Kidney epithelial cell (primary cell): ENCODE measurements around the gene PRKACA. TPM values are rescaled to one million over a fixed set of nuclear protein-coding genes. Genes with fewer than 3 reads are reported as not detected.
A peak's percentile ranks its signal among the peaks of the same experiment; 100 is the strongest.

Experiments
- DNase-seq: peaks from one replicate; pipeline ENCODE4 v3.0.0-alpha.2; 2010; ENCODE audit warnings: low read depth
- H3K27me3 ChIP-seq: 2 replicates; pipeline ENCODE4 v1.6.0; 2011; ENCODE audit warnings: low read length; ENCODE audit not compliant: control insufficient read depth, insufficient read depth
- H3K36me3 ChIP-seq: 2 replicates; pipeline ENCODE4 v1.5.1; 2011; ENCODE audit warnings: low read length; ENCODE audit not compliant: control insufficient read depth, insufficient read depth
- H3K4me3 ChIP-seq: 2 replicates; pipeline ENCODE4 v1.5.1; 2011; ENCODE audit warnings: low read depth, mild to moderate bottlenecking, control low read depth, low read length
- total RNA-seq: library from RNA; depleted of rRNA; stranded (reverse); fragments of >200 nt; gene quantifications from 2 replicates; pipeline ENCODE4 v1.2.3, GENCODE V29; 2015
- TF ChIP-seq, protein P1 (sequence below): IDR thresholded peaks from 2 replicates; pipeline ENCODE4 v1.5.1; 2011; ENCODE audit warnings: mild to moderate bottlenecking, moderate library complexity, low read length, control low read depth, inconsistent platforms; ENCODE audit not compliant: insufficient read depth, poor library complexity, severe bottlenecking

Gene PRKACA
- total RNA-seq, 1 donor from 2014 or later = 44.5 TPM

DNA sequence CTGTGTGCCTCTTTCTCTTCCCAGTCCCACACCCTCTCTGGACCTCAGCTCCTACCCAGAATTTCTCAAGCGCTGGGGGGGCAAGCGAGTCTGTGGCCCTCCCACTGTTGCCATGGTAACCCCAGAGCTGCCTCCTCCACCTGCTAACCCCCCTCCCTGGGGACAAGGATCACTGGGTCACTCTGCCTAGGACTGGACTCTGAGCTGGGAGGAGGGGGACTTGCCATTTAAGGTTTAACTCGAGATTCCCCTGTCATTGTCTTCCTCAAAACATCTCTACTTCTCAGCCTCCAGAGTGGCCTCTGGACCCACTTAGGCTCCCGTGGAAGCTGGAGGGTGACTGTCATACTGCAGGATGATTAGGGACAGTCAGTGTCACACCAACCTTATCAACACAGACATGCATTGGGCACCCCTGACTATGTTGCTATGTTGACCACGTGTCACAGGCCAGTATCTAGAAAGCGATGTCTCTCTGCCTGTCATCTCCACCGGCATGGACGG is 57.9 kb downstream of the PRKACA start:
- TF ChIP-seq, protein P1, sequence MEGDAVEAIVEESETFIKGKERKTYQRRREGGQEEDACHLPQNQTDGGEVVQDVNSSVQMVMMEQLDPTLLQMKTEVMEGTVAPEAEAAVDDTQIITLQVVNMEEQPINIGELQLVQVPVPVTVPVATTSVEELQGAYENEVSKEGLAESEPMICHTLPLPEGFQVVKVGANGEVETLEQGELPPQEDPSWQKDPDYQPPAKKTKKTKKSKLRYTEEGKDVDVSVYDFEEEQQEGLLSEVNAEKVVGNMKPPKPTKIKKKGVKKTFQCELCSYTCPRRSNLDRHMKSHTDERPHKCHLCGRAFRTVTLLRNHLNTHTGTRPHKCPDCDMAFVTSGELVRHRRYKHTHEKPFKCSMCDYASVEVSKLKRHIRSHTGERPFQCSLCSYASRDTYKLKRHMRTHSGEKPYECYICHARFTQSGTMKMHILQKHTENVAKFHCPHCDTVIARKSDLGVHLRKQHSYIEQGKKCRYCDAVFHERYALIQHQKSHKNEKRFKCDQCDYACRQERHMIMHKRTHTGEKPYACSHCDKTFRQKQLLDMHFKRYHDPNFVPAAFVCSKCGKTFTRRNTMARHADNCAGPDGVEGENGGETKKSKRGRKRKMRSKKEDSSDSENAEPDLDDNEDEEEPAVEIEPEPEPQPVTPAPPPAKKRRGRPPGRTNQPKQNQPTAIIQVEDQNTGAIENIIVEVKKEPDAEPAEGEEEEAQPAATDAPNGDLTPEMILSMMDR = no peak
- H3K36me3 ChIP-seq = no peaks in the 10 kb centered on the region
- no peak overlapping the region for H3K4me3 ChIP-seq
- DNase-seq = no peak
- peaks cover 26% of the 10 kb centered on the region for H3K27me3 ChIP-seq

DNA sequence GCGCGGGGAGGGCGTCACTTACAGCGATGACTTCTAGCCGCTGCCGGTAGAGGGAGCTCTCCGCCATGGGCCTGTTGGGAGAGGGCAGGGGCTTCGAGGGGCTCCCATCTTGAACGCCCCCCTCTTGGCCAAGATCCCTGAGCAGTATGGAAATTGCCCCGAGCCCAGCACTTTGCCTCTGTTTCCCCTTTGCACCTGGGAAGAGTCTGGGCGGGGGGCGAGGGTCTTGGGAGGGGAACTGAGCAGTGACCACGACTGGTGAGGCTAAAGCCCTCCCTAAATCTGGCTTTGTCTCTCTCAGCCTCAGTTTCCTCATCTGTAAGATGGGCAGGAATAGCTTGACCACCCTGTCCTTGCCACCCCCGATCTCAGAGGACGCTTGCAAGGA is 58.5 kb downstream of the PRKACA start:
- no peak for DNase-seq
- no peak overlapping the region for H3K4me3 ChIP-seq
- TF ChIP-seq, protein P1 = peak; percentile 88
- peaks cover 26% of the 10 kb centered on the region for H3K27me3 ChIP-seq
- no peaks in the 10 kb centered on the region for H3K36me3 ChIP-seq

DNA sequence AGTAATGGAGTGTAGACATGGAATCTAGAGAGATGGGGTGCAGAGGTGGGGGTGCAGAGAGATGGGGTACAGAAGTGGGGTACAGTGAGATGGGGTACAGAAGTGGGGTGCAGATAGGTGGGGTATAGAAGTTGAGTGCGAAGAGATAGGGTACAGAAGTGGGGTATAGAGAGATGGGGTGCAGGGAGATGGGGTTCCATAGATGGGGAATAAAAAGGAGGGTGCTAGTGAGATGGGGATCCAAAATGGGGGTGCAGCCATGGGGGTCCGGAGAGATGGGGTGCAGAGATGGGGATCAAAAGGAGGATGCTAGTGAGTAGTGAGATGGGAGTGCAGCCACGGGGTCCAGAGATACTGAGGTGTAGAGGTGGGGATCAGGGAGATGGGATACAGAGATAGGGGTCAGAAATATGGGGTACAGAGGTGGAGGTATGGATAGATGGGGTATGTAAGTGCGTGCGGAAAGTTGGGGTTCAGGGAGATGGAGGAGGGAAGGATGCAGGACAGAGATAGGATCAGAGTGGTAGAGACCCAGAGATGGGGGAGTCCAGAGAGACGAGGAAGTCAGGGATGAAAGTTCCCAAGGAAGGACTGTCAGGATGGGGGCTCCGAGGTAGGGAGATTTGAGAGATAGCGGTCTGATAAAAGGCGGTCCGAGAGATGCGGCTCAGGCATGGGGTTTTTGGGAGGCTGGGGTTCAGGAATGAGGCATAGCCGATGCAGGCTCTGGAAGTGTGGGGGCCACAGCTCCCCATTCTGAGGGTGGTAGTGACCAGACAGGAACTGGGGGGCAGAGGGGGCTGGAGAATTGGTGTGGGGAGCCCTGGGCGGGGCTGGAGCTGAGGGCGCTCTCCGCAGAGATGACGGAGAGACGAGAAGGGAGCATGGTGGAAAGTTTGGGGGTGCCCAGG is 59.1 kb downstream of the PRKACA start:
- H3K27me3 ChIP-seq = peaks cover 26% of the 10 kb centered on the region
- no peak for DNase-seq
- no peak overlapping the region for H3K4me3 ChIP-seq
- TF ChIP-seq, protein P1 = no peak
- no peaks in the 10 kb centered on the region for H3K36me3 ChIP-seq

DNA sequence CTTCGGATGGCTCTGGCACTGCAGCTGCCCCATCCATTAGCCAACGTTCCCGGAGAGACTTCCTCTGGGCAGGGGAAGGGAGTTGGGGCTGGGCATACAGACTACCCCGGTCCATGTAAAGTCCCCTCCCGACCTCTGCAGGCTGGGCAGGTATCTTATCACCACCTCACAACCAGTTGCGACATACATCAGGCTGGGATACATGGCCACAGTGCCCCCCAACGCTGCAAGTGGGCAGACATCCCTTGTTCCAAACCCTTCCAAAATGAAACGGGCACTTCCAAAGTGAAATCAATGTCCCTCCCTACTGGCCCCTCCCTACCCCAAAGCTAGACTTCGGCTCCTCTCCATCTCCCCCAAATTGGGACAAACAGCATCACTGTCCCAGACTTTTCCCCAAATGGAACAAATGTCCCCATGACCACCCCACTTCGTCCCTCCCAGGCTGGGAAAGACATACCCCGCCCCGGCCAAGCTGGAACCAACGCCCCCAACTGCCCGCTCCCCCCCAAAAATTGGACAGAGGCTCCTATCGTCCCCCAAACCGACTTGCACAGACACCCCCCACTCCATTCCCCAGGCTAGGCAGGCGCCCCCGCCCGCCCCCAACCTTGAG is 60.7 kb downstream of the PRKACA start:
- Histone ChIP-seq H3K27me3 (peaks cover 26% of the 10 kb centered on the region), H3K4me3 (no peak overlapping the region), H3K36me3 (peaks cover 1% of the 10 kb centered on the region)
- DNase-seq = no peak
- TF ChIP-seq, protein P1 = no peak

DNA sequence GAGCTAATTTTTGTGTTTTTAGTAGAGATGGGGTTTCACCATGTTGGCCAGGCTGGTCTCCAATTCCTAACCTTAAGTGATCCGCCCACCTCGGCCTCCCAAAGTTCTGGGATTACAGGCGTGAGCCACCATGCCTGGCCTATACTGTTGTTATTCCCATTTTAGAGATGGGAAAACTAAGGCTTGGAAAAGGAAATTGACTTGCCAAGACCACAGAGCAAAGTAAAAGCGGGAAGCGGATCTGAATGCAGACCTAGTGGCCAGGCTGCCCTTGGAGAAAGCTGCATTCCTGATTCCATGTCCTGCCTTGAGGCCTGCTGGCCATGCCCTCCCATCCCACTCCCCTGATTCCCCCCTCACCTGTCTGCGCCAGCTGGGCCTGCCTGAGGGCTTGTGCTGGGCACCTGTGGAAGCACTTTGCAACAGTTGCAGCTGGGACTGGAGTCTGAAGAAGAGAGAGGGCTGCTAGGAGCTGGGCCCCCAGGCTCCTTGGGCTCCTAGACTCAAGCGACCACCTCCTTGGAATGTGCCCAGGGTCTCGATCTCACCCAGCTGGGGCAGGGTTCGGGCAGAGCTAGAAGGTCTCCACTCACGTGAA is 61.4 kb downstream of the PRKACA start:
- no peak for DNase-seq
- peaks cover 23% of the 10 kb centered on the region for H3K27me3 ChIP-seq
- peaks cover 1% of the 10 kb centered on the region for H3K36me3 ChIP-seq
- TF ChIP-seq, protein P1 = no peak
- H3K4me3 ChIP-seq = no peak overlapping the region
